Dermis microvascular lymphatic vessel endothelial cell (primary cell): ENCODE measurements around the gene CYP46A1. TPM values are rescaled to one million over a fixed set of nuclear protein-coding genes. Genes with fewer than 3 reads are reported as not detected.

Experiments used
- DNase-seq, 2 donors: peaks; one replicate each; pipeline versions ENCODE4 v3.0.0 to v3.0.0-alpha.2; 2010; ENCODE audit warnings: low read depth in 2 of 2
- total RNA-seq: library from RNA; depleted of rRNA; stranded (reverse); fragments of >200 nt; gene quantifications from 2 replicates; pipeline ENCODE4 v1.2.1, GENCODE V29; 2014

CYP46A1 gene
- total RNA-seq, 1 donor from 2014 or later: 0.13 TPM

- no peak for DNase-seq
These were observed 58.7 kb downstream of the CYP46A1 start for GRCh38 chr14:99742509-99743487.

GRCh38 chr14:99744199-99744872 lies 60.2 kb downstream of the CYP46A1 start:
- DNase-seq: no peak

GRCh38 chr14:99744873-99745224 lies 60.8 kb downstream of the CYP46A1 start:
- no peak for DNase-seq

- DNase-seq: peak in 1 of 2 donors; percentile 53
These were observed 61.3 kb downstream of the CYP46A1 start for GRCh38 chr14:99745307-99745951.

GRCh38 chr14:99747167-99747566 lies 63.1 kb downstream of the CYP46A1 start:
- DNase-seq: no peak

- no peak for DNase-seq
These were observed 63.7 kb downstream of the CYP46A1 start for GRCh38 chr14:99747582-99748330.

- DNase-seq: peak in 1 of 2 donors; percentile 27
These were observed 64.4 kb downstream of the CYP46A1 start for GRCh38 chr14:99748529-99748928.

- no peak for DNase-seq
These were observed 65.0 kb downstream of the CYP46A1 start for GRCh38 chr14:99749142-99749541.

GRCh38 chr14:99749763-99750715 lies 65.9 kb downstream of the CYP46A1 start:
- DNase-seq: no peak

- no peak for DNase-seq
These were observed 66.8 kb downstream of the CYP46A1 start for GRCh38 chr14:99750746-99751450.

GRCh38 chr14:99751539-99752485 lies 67.7 kb downstream of the CYP46A1 start:
- DNase-seq: peak in 1 of 2 donors; percentile 79

- peak; percentile 48 to 93 for DNase-seq
These were observed 68.5 kb downstream of the CYP46A1 start for GRCh38 chr14:99752486-99753121.

GRCh38 chr14:99753225-99754140 lies 69.4 kb downstream of the CYP46A1 start:
- no peak for DNase-seq

GRCh38 chr14:99754141-99755067 lies 70.3 kb downstream of the CYP46A1 start:
- DNase-seq: peak in 1 of 2 donors; percentile 61

GRCh38 chr14:99755068-99755405 lies 70.9 kb downstream of the CYP46A1 start:
- no peak for DNase-seq
